Astrocyte (in vitro differentiated cells and primary cell): ENCODE measurements around the gene SETD6. TPM values are rescaled to one million over a fixed set of nuclear protein-coding genes. Genes with fewer than 3 reads are reported as not detected.

Source experiments
- DNase-seq: peaks from one replicate; pipeline ENCODE4 v3.0.0-alpha.2; 2010; ENCODE audit warnings: low read depth
- FAIRE-seq: peaks from 2 replicates; lab custom pipeline; 2011; peaks lifted over from hg19 to GRCh38; lab: Jason Lieb, UNC
- H2AFZ ChIP-seq: 2 replicates; pipeline ENCODE4 v1.6.0; 2012; ENCODE audit warnings: low read depth, low read length, inconsistent platforms
- H3K27ac ChIP-seq: 2 replicates; pipeline ENCODE4 v1.5.1; 2011; ENCODE audit warnings: low read depth, low read length, inconsistent platforms
- H3K27me3 ChIP-seq: 2 replicates; pipeline ENCODE4 v1.6.0; 2011; ENCODE audit warnings: low read length, inconsistent platforms; ENCODE audit not compliant: insufficient read depth
- H3K36me3 ChIP-seq: 2 replicates; pipeline ENCODE4 v1.5.1; 2011; ENCODE audit warnings: low read length, inconsistent platforms; ENCODE audit not compliant: insufficient read depth
- H3K4me1 ChIP-seq: 2 replicates; pipeline ENCODE4 v1.5.1; 2011; ENCODE audit warnings: low read length, inconsistent platforms; ENCODE audit not compliant: insufficient read depth
- H3K4me2 ChIP-seq: 2 replicates; pipeline ENCODE4 v1.6.0; 2012; ENCODE audit warnings: low read length, inconsistent platforms
- H3K4me3 ChIP-seq: 2 replicates; pipeline ENCODE4 v1.5.1; 2011; ENCODE audit warnings: low read depth, mild to moderate bottlenecking, low read length, inconsistent platforms; ENCODE audit not compliant: insufficient read depth
- H3K79me2 ChIP-seq: 2 replicates; pipeline ENCODE4 v1.6.0; 2012; ENCODE audit warnings: mild to moderate bottlenecking, low read length, inconsistent platforms; ENCODE audit not compliant: insufficient read depth
- H3K9ac ChIP-seq: 2 replicates; pipeline ENCODE4 v1.6.0; 2012; ENCODE audit warnings: mild to moderate bottlenecking, low read length, inconsistent platforms
- H3K9me3 ChIP-seq: 2 replicates; pipeline ENCODE4 v1.5.1; 2012; ENCODE audit warnings: low read depth, mild to moderate bottlenecking, low read length, inconsistent platforms; ENCODE audit not compliant: insufficient read depth
- H4K20me1 ChIP-seq: 2 replicates; pipeline ENCODE4 v1.6.0; 2012; ENCODE audit warnings: low read length, inconsistent platforms; ENCODE audit not compliant: insufficient read depth
- H3K27ac Mint-ChIP-seq: one replicate; pipeline ENCODE4 v1.8.0; 2021; ENCODE audit warnings: mild to moderate bottlenecking, mixed read lengths; ENCODE audit not compliant: unreplicated experiment
- H3K27me3 Mint-ChIP-seq: one replicate; pipeline ENCODE4 v1.8.0; 2021; ENCODE audit warnings: low read depth, mixed read lengths; ENCODE audit not compliant: unreplicated experiment
- H3K36me3 Mint-ChIP-seq: one replicate; pipeline ENCODE4 v1.8.0; 2021; ENCODE audit warnings: low read depth, mixed read lengths; ENCODE audit not compliant: unreplicated experiment
- H3K4me1 Mint-ChIP-seq: one replicate; pipeline ENCODE4 v1.8.0; 2021; ENCODE audit warnings: low read depth, mixed read lengths; ENCODE audit not compliant: unreplicated experiment
- H3K4me3 Mint-ChIP-seq: one replicate; pipeline ENCODE4 v1.8.0; 2021; ENCODE audit warnings: mild to moderate bottlenecking, moderate library complexity, mixed read lengths; ENCODE audit not compliant: unreplicated experiment
- H3K9me3 Mint-ChIP-seq: one replicate; pipeline ENCODE4 v1.8.0; 2021; ENCODE audit warnings: mild to moderate bottlenecking, mixed read lengths; ENCODE audit not compliant: unreplicated experiment
- CTCF ChIP-seq: IDR thresholded peaks from 2 replicates; pipeline ENCODE4 v1.5.1; 2011; ENCODE audit warnings: low read depth, mild to moderate bottlenecking, inconsistent platforms, low read length, moderate library complexity; ENCODE audit not compliant: insufficient read depth
- EZH2 ChIP-seq: IDR thresholded peaks from 2 replicates; pipeline ENCODE4 v1.6.1; 2012; ENCODE audit warnings: mild to moderate bottlenecking, low read length, inconsistent platforms; ENCODE audit not compliant: insufficient read depth
- total RNA-seq: library from RNA; stranded (reverse); gene quantifications from 2 replicates; pipeline ENCODE4 v1.2.1, GENCODE V29; 2021

The SETD6 gene
- total RNA-seq, 1 donor from 2014 or later: 6.7 TPM

GRCh38 chr16:58541711-58542110 is 26.4 kb downstream of the SETD6 start:
- no peak for DNase-seq
- no peaks in the 10 kb centered on the region for H3K9me3 Mint-ChIP-seq
- peaks cover 24% of the 10 kb centered on the region for H3K36me3 Mint-ChIP-seq
- Histone ChIP-seq H3K4me3 (no peak overlapping the region), H3K9me3 (no peaks in the 10 kb centered on the region), H3K9ac (no peak overlapping the region), H3K27ac (no peak overlapping the region), H4K20me1 (peaks cover 13% of the 10 kb centered on the region), H3K79me2 (peaks cover 8% of the 10 kb centered on the region), H3K4me2 (no peak overlapping the region), H3K36me3 (peaks cover 86% of the 10 kb centered on the region), H2AFZ (no peak overlapping the region), H3K4me1 (no peaks in the 10 kb centered on the region), H3K27me3 (no peaks in the 10 kb centered on the region)
- no peak for FAIRE-seq
- H3K4me1 Mint-ChIP-seq: no peaks in the 10 kb centered on the region
- TF ChIP-seq EZH2 (no peak), CTCF (no peak)
- H3K27me3 Mint-ChIP-seq: no peaks in the 10 kb centered on the region
- H3K27ac Mint-ChIP-seq: no peak overlapping the region
- H3K4me3 Mint-ChIP-seq: no peak overlapping the region

- H3K4me2 ChIP-seq: no peak overlapping the region
- DNase-seq (no peak), FAIRE-seq (no peak)
- H4K20me1 ChIP-seq: peaks cover 13% of the 10 kb centered on the region
- no peaks in the 10 kb centered on the region for H3K9me3 ChIP-seq
- TF ChIP-seq EZH2: no peak
- TF ChIP-seq CTCF: no peak
- no peak overlapping the region for H3K9ac ChIP-seq
- peaks cover 86% of the 10 kb centered on the region for H3K36me3 ChIP-seq
- H3K4me3 Mint-ChIP-seq: no peak overlapping the region
- peaks cover 24% of the 10 kb centered on the region for H3K36me3 Mint-ChIP-seq
- H3K27ac ChIP-seq: no peak overlapping the region
- H3K9me3 Mint-ChIP-seq: no peaks in the 10 kb centered on the region
- no peaks in the 10 kb centered on the region for H3K27me3 Mint-ChIP-seq
- no peak overlapping the region for H2AFZ ChIP-seq
- H3K27me3 ChIP-seq: no peaks in the 10 kb centered on the region
- no peaks in the 10 kb centered on the region for H3K4me1 Mint-ChIP-seq
- H3K27ac Mint-ChIP-seq: no peak overlapping the region
- H3K79me2 ChIP-seq: peaks cover 8% of the 10 kb centered on the region
- no peak overlapping the region for H3K4me3 ChIP-seq
- H3K4me1 ChIP-seq: peaks cover 4% of the 10 kb centered on the region
Measured at GRCh38 chr16:58542291-58542690, 27.0 kb downstream of the SETD6 start.

DNA sequence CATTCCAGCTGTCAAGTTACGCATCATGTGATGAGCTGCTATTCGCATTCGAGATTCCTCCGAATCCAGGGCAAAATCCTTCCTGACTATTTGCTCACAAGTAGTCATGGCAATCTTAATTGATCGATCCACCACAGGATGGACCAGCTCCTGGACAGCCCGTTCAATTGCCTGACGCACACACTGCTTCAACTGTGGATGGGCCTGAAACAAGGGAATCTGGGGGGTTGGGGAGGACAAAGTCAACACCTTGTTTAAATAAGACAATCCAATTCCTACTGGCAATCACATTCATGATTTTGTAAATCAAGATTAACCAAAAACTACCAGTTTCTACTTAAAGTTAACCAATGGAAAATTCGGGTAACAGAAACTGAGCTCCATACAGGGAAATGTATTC is 28.4 kb downstream of the SETD6 start:
- Mint-ChIP-seq H3K9me3 (no peaks in the 10 kb centered on the region), H3K4me1 (no peaks in the 10 kb centered on the region), H3K27me3 (no peaks in the 10 kb centered on the region), H3K36me3 (peaks cover 16% of the 10 kb centered on the region), H3K27ac (no peak overlapping the region), H3K4me3 (no peak overlapping the region)
- Histone ChIP-seq H3K79me2 (peaks cover 8% of the 10 kb centered on the region), H2AFZ (no peak overlapping the region), H3K9me3 (no peaks in the 10 kb centered on the region), H3K4me1 (peaks cover 4% of the 10 kb centered on the region), H3K27me3 (no peaks in the 10 kb centered on the region), H3K27ac (no peak overlapping the region), H3K9ac (no peak overlapping the region), H3K4me2 (no peak overlapping the region), H3K4me3 (no peak overlapping the region), H3K36me3 (peaks cover 85% of the 10 kb centered on the region), H4K20me1 (peaks cover 20% of the 10 kb centered on the region)
- TF ChIP-seq EZH2 (no peak), CTCF (no peak)
- FAIRE-seq: no peak
- no peak for DNase-seq
